ENCODE measurements around the gene RASSF1. TPM values are rescaled to one million over a fixed set of nuclear protein-coding genes. Genes with fewer than 3 reads are reported as not detected.

Gene RASSF1
- total RNA-seq, 5 donors from 2014 or later (not counting 1 experiment from before 2014, with no cell fraction given), result 73.2 to 153 (median 79.6) TPM

Other genes with a start within 250 kb of the RASSF1 start
- gene SEMA3F, start 185.5 kb downstream of the RASSF1 start, total RNA-seq, result under 1 TPM in 4 of 5 donors, not detected in 1; 0.32 to 0.46 (median 0.36) TPM
- under 1 TPM in 1 of 5 donors, not detected in 4; 0.28 TPM for gene GNAT1, start 149.2 kb downstream of the RASSF1 start, total RNA-seq
- under 1 TPM in 4 of 5 donors, not detected in 1; 0.29 to 0.98 (median 0.44) TPM for gene SLC38A3, start 135.6 kb downstream of the RASSF1 start, total RNA-seq
- gene GNAI2, start 104.6 kb downstream of the RASSF1 start, total RNA-seq, result 100 to 1,000 TPM; 257 to 313 (median 287) TPM
- 1 to 10 TPM in 3 of 5 donors, under 1 TPM in 2; 0.33 to 2.5 (median 1.5) TPM for gene SEMA3B, start 71.7 kb downstream of the RASSF1 start, total RNA-seq
- not detected for gene LSMEM2, start 61.7 kb downstream of the RASSF1 start, total RNA-seq
- gene IFRD2, start 48.4 kb downstream of the RASSF1 start, total RNA-seq, result 10 to 100 TPM; 50.0 to 91.2 (median 75.9) TPM
- gene HYAL3, start 41.4 kb downstream of the RASSF1 start, total RNA-seq, result 1 to 10 TPM; 2.6 to 6.2 (median 3.9) TPM
- gene NAA80, start 41.4 kb downstream of the RASSF1 start, total RNA-seq, result 10 to 100 TPM; 33.8 to 45.7 (median 43.9) TPM
- gene HYAL1, start 37.3 kb downstream of the RASSF1 start, total RNA-seq, result under 1 TPM in 3 of 5 donors, not detected in 2; 0.61 to 0.79 (median 0.69) TPM
- 1 to 10 TPM in 4 of 5 donors, under 1 TPM in 1; 0.50 to 6.8 (median 3.0) TPM for gene HYAL2, start 18.1 kb downstream of the RASSF1 start, total RNA-seq
- gene TUSC2, start 12.6 kb downstream of the RASSF1 start, total RNA-seq, result 10 to 100 TPM; 14.9 to 33.1 (median 26.8) TPM
- gene ZMYND10, start 4.9 kb upstream of the RASSF1 start, total RNA-seq, result 1 to 10 TPM; 1.2 to 6.1 (median 2.9) TPM
- 10 to 100 TPM; 26.6 to 52.2 (median 48.1) TPM for gene NPRL2, start 9.9 kb upstream of the RASSF1 start, total RNA-seq
- gene CYB561D2, start 10.0 kb upstream of the RASSF1 start, total RNA-seq, result 10 to 100 TPM; 25.7 to 45.3 (median 32.7) TPM
- 10 to 100 TPM; 13.9 to 35.2 (median 33.1) TPM for gene TMEM115, start 18.7 kb upstream of the RASSF1 start, total RNA-seq
- gene CACNA2D2, start 162.8 kb upstream of the RASSF1 start, total RNA-seq, result 1 to 10 TPM; 2.6 to 8.9 (median 4.1) TPM
- 10 to 100 TPM; 15.3 to 24.7 (median 19.5) TPM for gene C3orf18, start 226.9 kb upstream of the RASSF1 start, total RNA-seq
- gene HEMK1, start 228.7 kb upstream of the RASSF1 start, total RNA-seq, result 10 to 100 TPM; 35.5 to 66.6 (median 42.0) TPM